CD14-positive monocyte (primary cell): ENCODE results near the gene CNNM1. TPM values are rescaled to one million over a fixed set of nuclear protein-coding genes. Genes with fewer than 3 reads are reported as not detected.

Source experiments
- DNase-seq, 3 donors: peaks; one replicate each; pipeline ENCODE4 v3.0.0-alpha.2; 2011 to 2022
- H2AFZ ChIP-seq: 2 replicates; pipeline ENCODE4 v1.6.0; 2012; ENCODE audit warnings: mild to moderate bottlenecking, low read depth, low read length, inconsistent platforms; ENCODE audit not compliant: insufficient read depth, poor library complexity, severe bottlenecking
- H3K27ac ChIP-seq, 2 donors: 1 replicate in 1 of 2; 2 replicates in 1 of 2; pipeline ENCODE4 v1.5.1; 2012 to 2013; ENCODE audit warnings: low read length in 2 of 2, control low read depth in 1 of 2, inconsistent platforms in 1 of 2, low read depth in 1 of 2, mild to moderate bottlenecking in 1 of 2
- H3K27me3 ChIP-seq, 2 donors: one replicate each; pipeline versions ENCODE4 v1.6.0 to v1.6.1; 2011 to 2013; ENCODE audit warnings: low read length in 2 of 2; ENCODE audit not compliant: control insufficient read depth in 2 of 2, insufficient read depth in 2 of 2
- H3K36me3 ChIP-seq, 2 donors: replicated peaks in 1 of 2; 1 replicate in 1 of 2; 2 replicates in 1 of 2; pipeline versions ENCODE4 v1.5.1 to v1.6.1; 2012 to 2013; ENCODE audit warnings: low read length in 2 of 2, control low read depth in 1 of 2, inconsistent platforms in 1 of 2, mild to moderate bottlenecking in 1 of 2; ENCODE audit not compliant: insufficient read depth in 2 of 2, control insufficient read depth in 1 of 2
- H3K4me1 ChIP-seq, 2 donors: 1 replicate in 1 of 2; 2 replicates in 1 of 2; pipeline versions ENCODE4 v1.5.1 to v1.6.1; 2012 to 2013; ENCODE audit warnings: low read length in 2 of 2, control low read depth in 1 of 2, inconsistent platforms in 1 of 2, mild to moderate bottlenecking in 1 of 2, moderate library complexity in 1 of 2; ENCODE audit not compliant: insufficient read depth in 2 of 2, control insufficient read depth in 1 of 2
- H3K4me2 ChIP-seq: replicated peaks from 2 replicates; pipeline ENCODE3; 2012; ENCODE audit warnings: low read length, moderate library complexity, mild to moderate bottlenecking; ENCODE audit not compliant: poor library complexity, severe bottlenecking; ENCODE audit errors: extremely low read depth
- H3K4me3 ChIP-seq, 3 experiments: fragments of 200-600 bp in 1 of 3; sonication (generic) in 1 of 3; replicated peaks in 1 of 3; 1 replicate in 2 of 3; 2 replicates in 1 of 3; pipeline ENCODE4 v1.5.1; 2011 to 2013; ENCODE audit warnings: low read length in 3 of 3, mild to moderate bottlenecking in 3 of 3, control low read depth in 2 of 3, low read depth in 2 of 3, inconsistent platforms in 1 of 3, moderate library complexity in 1 of 3
- H3K79me2 ChIP-seq: 2 replicates; pipeline ENCODE4 v1.6.0; 2012; ENCODE audit warnings: mild to moderate bottlenecking, control low read depth, inconsistent platforms, low read length, moderate library complexity; ENCODE audit not compliant: insufficient read depth
- H3K9ac ChIP-seq: 2 replicates; pipeline ENCODE4 v1.6.0; 2017; ENCODE audit warnings: low read length, mild to moderate bottlenecking; ENCODE audit not compliant: insufficient read depth, poor library complexity, severe bottlenecking
- H3K9me3 ChIP-seq, 2 donors: replicated peaks in 1 of 2; 1 replicate in 1 of 2; 2 replicates in 1 of 2; pipeline versions ENCODE4 v1.5.1 to v1.6.1; 2012 to 2013; ENCODE audit warnings: low read length in 2 of 2, control low read depth in 1 of 2; ENCODE audit not compliant: control insufficient read depth in 1 of 2, insufficient read depth in 1 of 2
- H4K20me1 ChIP-seq: 2 replicates; pipeline ENCODE4 v1.6.0; 2012; ENCODE audit warnings: mild to moderate bottlenecking, low read length, control low read depth, moderate library complexity; ENCODE audit not compliant: insufficient read depth
- H3K27ac Mint-ChIP-seq, 7 donors: one replicate each; pipeline ENCODE4 v1.8.0; 2020; ENCODE audit warnings: mild to moderate bottlenecking in 7 of 7, mixed read lengths in 7 of 7, moderate library complexity in 6 of 7, inconsistent platforms in 2 of 7
- H3K27me3 Mint-ChIP-seq, 3 donors: one replicate each; pipeline ENCODE4 v1.8.0; 2021 to 2022; ENCODE audit warnings: low read depth in 3 of 3, mild to moderate bottlenecking in 3 of 3, mixed read lengths in 3 of 3, moderate library complexity in 3 of 3, inconsistent platforms in 1 of 3
- H3K36me3 Mint-ChIP-seq, 2 donors: one replicate each; pipeline ENCODE4 v1.8.0; 2020; ENCODE audit warnings: mixed read lengths in 2 of 2, inconsistent platforms in 1 of 2, mild to moderate bottlenecking in 1 of 2
- H3K4me1 Mint-ChIP-seq: one replicate; pipeline ENCODE4 v1.8.0; 2020; ENCODE audit warnings: mild to moderate bottlenecking, mixed read lengths
- H3K4me3 Mint-ChIP-seq, 2 donors: one replicate each; pipeline ENCODE4 v1.8.0; 2020; ENCODE audit warnings: mild to moderate bottlenecking in 2 of 2, mixed read lengths in 2 of 2, moderate library complexity in 1 of 2
- H3K9me3 Mint-ChIP-seq, 7 donors: one replicate each; pipeline ENCODE4 v1.8.0; 2020 to 2022; ENCODE audit warnings: mixed read lengths in 7 of 7, mild to moderate bottlenecking in 6 of 7, moderate library complexity in 6 of 7, inconsistent platforms in 2 of 7
- CTCF ChIP-seq: fragments of 200-600 bp; IDR thresholded peaks from one replicate; pipeline ENCODE4 v1.8.0; 2022; ENCODE audit warnings: antibody characterized with exemption, mild to moderate bottlenecking
- WGBS: methylation state at CpG from one replicate; pipeline ENCODE4 v1.1.5; 2013; ENCODE audit warnings: missing lambda C conversion rate; ENCODE audit not compliant: insufficient coverage; 5-methylcytosine and 5-hydroxymethylcytosine counted together
- intact Hi-C, 2 donors: fragments of 100-400 bp; cut with micrococcal nuclease; formaldehyde crosslinking; loops; one replicate each; pipeline versions ENCODE4 v1.15.0 to v1.15.1; 2023
- polyA plus RNA-seq, 3 donors: library from polyadenylated mRNA; depleted of rRNA in 1 of 3; unstranded in 2 of 3; stranded (reverse) in 1 of 3; fragments of 300-500 nt in 2 of 3; fragments of >200 nt in 1 of 3; fragmentation: Illumina TruSeq in 2 of 3; gene quantifications; 1 replicate in 2 of 3; 2 replicates in 1 of 3; pipeline ENCODE4 v1.2.3, GENCODE V29; 2012 to 2021

Gene CNNM1
- polyA plus RNA-seq, 3 donors: not detected

- no peak overlapping the region for H3K27ac Mint-ChIP-seq
- H2AFZ ChIP-seq: no peak overlapping the region
- H4K20me1 ChIP-seq: no peaks in the 10 kb centered on the region
- no peak overlapping the region for H3K9ac ChIP-seq
- H3K4me3 Mint-ChIP-seq: no peak overlapping the region
- intact Hi-C loops: no loop called here
- no peaks in the 10 kb centered on the region for H3K79me2 ChIP-seq
- H3K36me3 ChIP-seq: no peaks in the 10 kb centered on the region
- 100% methylated on average over 1 of the region's 3 CpGs for WGBS
- no peak overlapping the region for H3K4me2 ChIP-seq
- no peaks in the 10 kb centered on the region for H3K9me3 ChIP-seq
- H3K27ac ChIP-seq: no peak overlapping the region
- H3K4me3 ChIP-seq: no peak overlapping the region
- TF ChIP-seq CTCF: no peak
- H3K27me3 Mint-ChIP-seq: peaks cover 0 to 5% (median 0%) of the 10 kb centered on the region in 3 donors
- no peaks in the 10 kb centered on the region for H3K9me3 Mint-ChIP-seq
- no peaks in the 10 kb centered on the region for H3K36me3 Mint-ChIP-seq
- no peaks in the 10 kb centered on the region for H3K27me3 ChIP-seq
- DNase-seq: no peak
- H3K4me1 Mint-ChIP-seq: no peaks in the 10 kb centered on the region
- no peaks in the 10 kb centered on the region for H3K4me1 ChIP-seq
These were observed 10.4 kb downstream of the CNNM1 start for GRCh38 chr10:99339563-99340047.

GRCh38 chr10:99340650-99341049, 11.5 kb downstream of the CNNM1 start:
- no peaks in the 10 kb centered on the region for H3K79me2 ChIP-seq
- H4K20me1 ChIP-seq: no peaks in the 10 kb centered on the region
- no peak overlapping the region for H3K4me3 ChIP-seq
- H3K4me2 ChIP-seq: no peak overlapping the region
- intact Hi-C loops: no loop called here
- no peak overlapping the region for H3K9ac ChIP-seq
- H3K9me3 ChIP-seq: no peaks in the 10 kb centered on the region
- H3K4me1 Mint-ChIP-seq: no peaks in the 10 kb centered on the region
- no peak for TF ChIP-seq CTCF
- H3K27me3 Mint-ChIP-seq: peaks cover 0 to 5% (median 0%) of the 10 kb centered on the region in 3 donors
- peak overlapping the region in 1 of 7 donors; percentile 42 for H3K27ac Mint-ChIP-seq
- no peaks in the 10 kb centered on the region for H3K4me1 ChIP-seq
- no peak overlapping the region for H2AFZ ChIP-seq
- H3K27ac ChIP-seq: no peak overlapping the region
- no peak overlapping the region for H3K4me3 Mint-ChIP-seq
- no peaks in the 10 kb centered on the region for H3K9me3 Mint-ChIP-seq
- no peaks in the 10 kb centered on the region for H3K36me3 Mint-ChIP-seq
- H3K27me3 ChIP-seq: no peaks in the 10 kb centered on the region
- no peak for DNase-seq
- WGBS: 80% methylated on average over 1 of the region's 3 CpGs
- no peaks in the 10 kb centered on the region for H3K36me3 ChIP-seq
